ENCODE results near the gene SLAMF8. TPM values are rescaled to one million over a fixed set of nuclear protein-coding genes. Genes with fewer than 3 reads are reported as not detected.

SLAMF8 gene
- total RNA-seq, 1 donor from 2014 or later = 1.5 TPM

DNA sequence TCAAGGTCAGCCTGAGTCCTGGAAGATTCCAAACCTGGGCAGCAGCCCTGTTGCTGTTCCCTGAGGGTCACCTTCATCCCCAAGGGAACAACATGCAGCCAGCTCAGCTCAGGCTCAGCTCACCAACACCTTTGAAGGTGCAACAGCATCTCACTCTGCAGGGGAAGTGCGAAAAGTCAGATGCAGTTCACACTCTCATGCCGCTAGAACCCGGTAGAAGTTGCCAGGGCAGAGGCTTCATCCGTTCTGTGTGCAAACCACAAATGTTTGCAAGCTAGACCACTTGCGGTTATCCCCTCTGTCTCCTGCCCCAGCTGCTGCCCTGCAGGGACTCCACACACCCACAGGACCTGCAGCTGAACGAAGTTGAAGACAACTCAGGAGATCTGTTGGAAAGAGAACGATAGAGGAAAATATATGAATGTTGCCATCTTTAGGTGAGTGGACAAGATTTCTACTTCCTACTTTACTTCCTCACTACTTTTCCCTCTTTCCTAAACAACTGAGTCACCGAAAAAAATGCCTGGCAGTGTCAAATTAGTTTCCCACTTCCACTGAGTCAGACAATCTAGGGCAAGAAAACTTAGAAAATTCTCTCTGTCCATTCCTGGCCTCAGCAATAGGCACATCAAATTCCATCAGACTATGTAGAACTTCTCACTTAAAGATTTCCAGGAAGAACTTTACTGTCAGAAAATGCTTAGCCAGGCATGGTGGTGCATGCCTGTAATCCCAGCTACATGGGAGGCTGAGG lies 26.3 kb upstream of the SLAMF8 start:
- Histone ChIP-seq H3K9me3 (no peaks in the 10 kb centered on the region), H3K4me1 (no peaks in the 10 kb centered on the region), H3K27me3 (no peaks in the 10 kb centered on the region), H3K27ac (no peak overlapping the region), H3K36me3 (no peaks in the 10 kb centered on the region), H3K4me3 (no peak overlapping the region)
- TF ChIP-seq POLR2A (IDR thresholded peaks at IDR 0.05) = no peak
- TF ChIP-seq, protein P1, sequence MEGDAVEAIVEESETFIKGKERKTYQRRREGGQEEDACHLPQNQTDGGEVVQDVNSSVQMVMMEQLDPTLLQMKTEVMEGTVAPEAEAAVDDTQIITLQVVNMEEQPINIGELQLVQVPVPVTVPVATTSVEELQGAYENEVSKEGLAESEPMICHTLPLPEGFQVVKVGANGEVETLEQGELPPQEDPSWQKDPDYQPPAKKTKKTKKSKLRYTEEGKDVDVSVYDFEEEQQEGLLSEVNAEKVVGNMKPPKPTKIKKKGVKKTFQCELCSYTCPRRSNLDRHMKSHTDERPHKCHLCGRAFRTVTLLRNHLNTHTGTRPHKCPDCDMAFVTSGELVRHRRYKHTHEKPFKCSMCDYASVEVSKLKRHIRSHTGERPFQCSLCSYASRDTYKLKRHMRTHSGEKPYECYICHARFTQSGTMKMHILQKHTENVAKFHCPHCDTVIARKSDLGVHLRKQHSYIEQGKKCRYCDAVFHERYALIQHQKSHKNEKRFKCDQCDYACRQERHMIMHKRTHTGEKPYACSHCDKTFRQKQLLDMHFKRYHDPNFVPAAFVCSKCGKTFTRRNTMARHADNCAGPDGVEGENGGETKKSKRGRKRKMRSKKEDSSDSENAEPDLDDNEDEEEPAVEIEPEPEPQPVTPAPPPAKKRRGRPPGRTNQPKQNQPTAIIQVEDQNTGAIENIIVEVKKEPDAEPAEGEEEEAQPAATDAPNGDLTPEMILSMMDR (IDR thresholded peaks at IDR 0.05) = no peak
- no peak for TF ChIP-seq POLR2AphosphoS5 (IDR thresholded peaks at IDR 0.05; ENCODE audit: insufficient read depth in 1 of 2, low read depth in 1 of 2)
- intact Hi-C loops (cut with DNase I) = no loop called here
- no peak for DNase-seq (ENCODE audit: extremely low spot score in 2 of 2)

DNA sequence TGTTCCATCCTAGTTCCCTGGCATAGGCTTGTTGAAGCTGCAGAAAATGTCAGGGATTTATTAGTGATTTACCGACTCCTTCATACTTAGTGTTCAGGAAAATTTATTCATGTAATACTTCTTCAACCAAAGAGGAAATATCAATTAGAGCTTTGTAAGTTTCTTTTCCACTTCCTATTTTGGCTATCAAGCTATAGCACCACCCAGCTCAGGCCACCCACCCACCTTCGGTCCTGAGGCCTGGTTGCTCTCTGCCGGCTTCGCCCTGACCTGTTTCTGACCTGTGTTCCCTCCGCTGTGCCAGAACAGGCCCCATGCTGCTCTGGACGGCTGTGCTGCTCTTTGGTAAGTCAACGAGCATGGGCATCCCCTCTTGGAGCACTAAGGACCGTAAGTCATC lies 24.6 kb upstream of the SLAMF8 start, which contains the start of gene FCRL6:
TSS of gene FCRL6 (plus strand) at position 250 of the 400 bp plus-strand sequence. CDS start at position 315, 65 bp downstream.
- DNase-seq (ENCODE audit: extremely low spot score in 2 of 2) = no peak
- H3K36me3 ChIP-seq = no peaks in the 10 kb centered on the region
- no peak within 1 kb of the TSS for H3K27ac ChIP-seq
- H3K4me3 ChIP-seq = no peak within 1 kb of the TSS
- H3K4me1 ChIP-seq = no peaks in the 10 kb centered on the region
- H3K9me3 ChIP-seq = no peaks in the 10 kb centered on the region
- H3K27me3 ChIP-seq = no peaks in the 10 kb centered on the region
- intact Hi-C loops (cut with DNase I) = no loop called here
- TF ChIP-seq, protein P1 (IDR thresholded peaks at IDR 0.05) = no peak
- TF ChIP-seq POLR2A (IDR thresholded peaks at IDR 0.05) (no peak), POLR2AphosphoS5 (IDR thresholded peaks at IDR 0.05; ENCODE audit: insufficient read depth in 1 of 2, low read depth in 1 of 2) (no peak)

DNA sequence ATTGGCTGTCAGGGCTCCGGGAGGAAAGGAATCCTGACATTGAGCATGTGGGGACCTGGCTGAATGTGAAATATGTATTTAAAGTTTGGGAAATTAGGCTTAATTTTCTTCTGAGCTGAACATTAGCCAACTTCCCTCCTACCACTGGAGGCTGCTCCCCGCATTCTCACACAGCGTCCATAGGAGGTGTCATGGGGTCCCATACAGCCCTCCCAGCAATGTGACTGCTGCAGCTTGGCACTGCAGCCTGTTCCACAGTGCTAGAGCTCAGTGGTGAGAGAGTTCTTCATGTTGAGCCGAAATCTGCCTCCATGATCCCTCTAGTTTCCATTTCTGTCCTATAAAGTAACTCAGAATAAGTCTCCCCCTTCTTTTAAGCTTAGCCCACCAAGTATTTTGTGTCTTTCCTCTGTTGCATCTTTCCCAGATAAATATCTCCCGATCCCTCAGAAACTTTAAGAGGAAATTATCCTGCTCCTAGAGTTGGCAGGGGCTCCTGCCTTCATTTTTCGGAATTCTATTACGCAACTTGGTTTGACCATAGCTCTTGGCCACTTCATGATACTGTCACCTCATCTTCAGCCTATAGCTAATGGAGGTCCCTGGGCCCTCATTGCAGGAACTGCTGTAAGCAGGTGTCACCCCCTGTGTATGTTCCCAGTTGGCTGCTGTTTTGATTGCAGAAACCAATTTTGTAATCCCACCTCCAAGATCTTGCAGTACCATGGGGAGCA lies 22.6 kb upstream of the SLAMF8 start:
- Histone ChIP-seq H3K4me3 (no peak overlapping the region), H3K9me3 (no peaks in the 10 kb centered on the region), H3K4me1 (no peaks in the 10 kb centered on the region), H3K27ac (no peak overlapping the region), H3K27me3 (no peaks in the 10 kb centered on the region), H3K36me3 (no peaks in the 10 kb centered on the region)
- TF ChIP-seq POLR2AphosphoS5 (IDR thresholded peaks at IDR 0.05; ENCODE audit: insufficient read depth in 1 of 2, low read depth in 1 of 2) (no peak), POLR2A (IDR thresholded peaks at IDR 0.05) (no peak)
- TF ChIP-seq, protein P1 (IDR thresholded peaks at IDR 0.05) = no peak
- no peak for DNase-seq (ENCODE audit: extremely low spot score in 2 of 2)
- intact Hi-C loops (cut with DNase I) = no loop called here

DNA sequence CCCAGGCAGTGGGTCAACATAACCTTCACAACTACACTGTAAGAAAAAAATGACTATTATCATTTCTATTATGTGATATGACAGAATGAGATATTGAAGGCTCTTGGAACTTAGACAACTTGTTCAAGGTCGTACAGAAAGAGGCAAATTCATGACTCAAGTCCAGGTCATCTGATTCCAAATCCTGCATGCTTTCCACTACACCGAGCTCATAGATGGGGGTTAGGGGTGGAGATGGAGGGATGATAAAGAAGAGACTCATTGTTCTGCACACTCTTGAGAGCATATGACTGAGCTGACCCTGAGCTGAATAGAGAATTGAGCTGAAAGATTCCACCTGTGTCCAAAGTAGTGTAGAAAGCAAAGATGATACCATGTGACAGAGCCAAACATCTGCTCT lies 21.7 kb upstream of the SLAMF8 start:
- H3K27ac ChIP-seq = no peak overlapping the region
- no peaks in the 10 kb centered on the region for H3K36me3 ChIP-seq
- H3K9me3 ChIP-seq = no peaks in the 10 kb centered on the region
- DNase-seq (ENCODE audit: extremely low spot score in 2 of 2) = no peak
- H3K27me3 ChIP-seq = no peaks in the 10 kb centered on the region
- no peaks in the 10 kb centered on the region for H3K4me1 ChIP-seq
- intact Hi-C loops (cut with DNase I) = no loop called here
- no peak for TF ChIP-seq POLR2A (IDR thresholded peaks at IDR 0.05)
- TF ChIP-seq, protein P1 (IDR thresholded peaks at IDR 0.05) = no peak
- TF ChIP-seq POLR2AphosphoS5 (IDR thresholded peaks at IDR 0.05; ENCODE audit: insufficient read depth in 1 of 2, low read depth in 1 of 2) = no peak
- no peak overlapping the region for H3K4me3 ChIP-seq

DNA sequence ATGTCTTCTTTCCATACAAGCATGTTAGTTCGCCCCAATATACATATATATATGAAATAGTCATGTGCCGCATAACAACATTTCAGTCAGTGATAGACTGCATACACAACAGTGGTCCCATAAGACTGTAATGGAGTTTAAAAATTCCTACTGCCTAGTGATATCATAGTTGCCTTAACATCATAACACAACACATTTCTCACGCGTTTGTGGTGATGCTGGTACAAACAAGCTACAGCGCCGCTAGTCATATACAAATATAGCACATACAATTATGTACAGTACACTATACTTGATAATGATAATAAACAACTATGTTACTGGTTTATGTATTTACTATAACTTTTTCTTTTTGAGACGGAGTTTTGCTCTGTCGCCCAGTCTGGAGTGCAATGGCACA lies 10.7 kb upstream of the SLAMF8 start:
- no peaks in the 10 kb centered on the region for H3K27me3 ChIP-seq
- no peaks in the 10 kb centered on the region for H3K9me3 ChIP-seq
- intact Hi-C loops (cut with DNase I) = no loop called here
- no peaks in the 10 kb centered on the region for H3K4me1 ChIP-seq
- H3K27ac ChIP-seq = no peak overlapping the region
- TF ChIP-seq POLR2A (IDR thresholded peaks at IDR 0.05) = no peak
- no peak for TF ChIP-seq POLR2AphosphoS5 (IDR thresholded peaks at IDR 0.05; ENCODE audit: insufficient read depth in 1 of 2, low read depth in 1 of 2)
- TF ChIP-seq, protein P1 (IDR thresholded peaks at IDR 0.05) = no peak
- no peaks in the 10 kb centered on the region for H3K36me3 ChIP-seq
- no peak for DNase-seq (ENCODE audit: extremely low spot score in 2 of 2)
- no peak overlapping the region for H3K4me3 ChIP-seq

Data from vagina (tissue), 2 donors.